Liver (tissue), 9 donors: Measurements from ENCODE around the gene EXOC6B. TPM values are rescaled to one million over a fixed set of nuclear protein-coding genes. Genes with fewer than 3 reads are reported as not detected.

Experiments
- DNase-seq: peaks from one replicate; pipeline ENCODE4 v3.0.0-alpha.2; 2017; ENCODE audit warnings: low spot score
- H3K27ac ChIP-seq, 2 donors: one replicate each; pipeline ENCODE4 v1.7.0; 2013; ENCODE audit warnings: inconsistent platforms in 2 of 2, low read length in 2 of 2, control low read depth in 1 of 2, low read depth in 1 of 2, mild to moderate bottlenecking in 1 of 2
- H3K27me3 ChIP-seq, 4 donors: one replicate each; pipeline versions ENCODE4 v1.6.1 to v1.7.0; 2013; ENCODE audit warnings: low read length in 3 of 4, inconsistent platforms in 1 of 4, mild to moderate bottlenecking in 1 of 4, moderate library complexity in 1 of 4; ENCODE audit not compliant: control insufficient read depth in 4 of 4, insufficient read depth in 4 of 4
- H3K36me3 ChIP-seq, 4 donors: one replicate each; pipeline versions ENCODE4 v1.6.1 to v1.7.0; 2013; ENCODE audit warnings: low read length in 3 of 4, mild to moderate bottlenecking in 3 of 4, low read depth in 1 of 4, moderate library complexity in 1 of 4; ENCODE audit not compliant: control insufficient read depth in 4 of 4, insufficient read depth in 3 of 4
- H3K4me1 ChIP-seq, 4 donors: one replicate each; pipeline versions ENCODE4 v1.6.1 to v1.7.0; 2013; ENCODE audit warnings: low read length in 3 of 4, mild to moderate bottlenecking in 3 of 4, moderate library complexity in 1 of 4; ENCODE audit not compliant: control insufficient read depth in 4 of 4, insufficient read depth in 4 of 4
- H3K4me3 ChIP-seq, 3 donors: one replicate each; pipeline versions ENCODE4 v1.6.1 to v1.7.0; 2013; ENCODE audit warnings: low read length in 3 of 3, control low read depth in 1 of 3, low read depth in 1 of 3, mild to moderate bottlenecking in 1 of 3
- H3K9ac ChIP-seq, 2 donors: one replicate each; pipeline ENCODE4 v1.7.0; 2013; ENCODE audit warnings: low read length in 2 of 2, mild to moderate bottlenecking in 2 of 2, moderate library complexity in 2 of 2, control low read depth in 1 of 2, low read depth in 1 of 2
- H3K9me3 ChIP-seq, 4 donors: one replicate each; pipeline versions ENCODE4 v1.6.1 to v1.7.0; 2013; ENCODE audit warnings: low read length in 3 of 4; ENCODE audit not compliant: control insufficient read depth in 4 of 4
- CTCF ChIP-seq: fragments of 150-350 bp; IDR thresholded peaks from 2 replicates; pipeline ENCODE4 v1.5.1; 2017; ENCODE audit warnings: improper control_type of control experiment, low read depth, low read length; ENCODE audit not compliant: missing input control
- EGR1 ChIP-seq, 2 donors: IDR thresholded peaks; 2 replicates each; pipeline ENCODE4 v1.6.1; 2016 to 2018; ENCODE audit warnings: antibody characterized with exemption in 2 of 2, low read depth in 2 of 2
- FOXA2 ChIP-seq: IDR thresholded peaks from 2 replicates; pipeline ENCODE4 v1.6.1; 2016; ENCODE audit warnings: antibody characterized with exemption
- GABPA ChIP-seq, 2 donors: IDR thresholded peaks in 1 of 2; conservative IDR thresholded peaks in 1 of 2; 2 replicates each; pipeline ENCODE4 v1.6.1; 2016; ENCODE audit warnings: antibody characterized with exemption in 2 of 2, mild to moderate bottlenecking in 1 of 2, moderate library complexity in 1 of 2
- HNF4A ChIP-seq, 2 donors: conservative IDR thresholded peaks; 2 replicates each; pipeline ENCODE4 v1.6.1; 2016; ENCODE audit warnings: antibody characterized with exemption in 2 of 2, mild to moderate bottlenecking in 2 of 2
- HNF4G ChIP-seq: IDR thresholded peaks from 2 replicates; pipeline ENCODE4 v1.6.1; 2016; ENCODE audit warnings: antibody characterized with exemption
- JUND ChIP-seq, 2 donors: IDR thresholded peaks; 2 replicates each; pipeline ENCODE4 v1.6.1; 2016; ENCODE audit warnings: antibody characterized with exemption in 2 of 2
- MAX ChIP-seq: IDR thresholded peaks from 2 replicates; pipeline ENCODE4 v1.6.1; 2016; ENCODE audit warnings: antibody characterized with exemption
- RAD21 ChIP-seq, 2 donors: IDR thresholded peaks; 2 replicates each; pipeline ENCODE4 v1.6.1; 2016; ENCODE audit warnings: antibody characterized with exemption in 2 of 2, mild to moderate bottlenecking in 2 of 2
- REST ChIP-seq: IDR thresholded peaks from 2 replicates; pipeline ENCODE4 v1.6.1; 2016; ENCODE audit warnings: antibody characterized with exemption, mild to moderate bottlenecking
- RXRA ChIP-seq, 2 donors: IDR thresholded peaks; 2 replicates each; pipeline ENCODE4 v1.6.1; 2017 to 2018; ENCODE audit warnings: antibody characterized with exemption in 2 of 2, mild to moderate bottlenecking in 1 of 2
- SP1 ChIP-seq: IDR thresholded peaks from 2 replicates; pipeline ENCODE4 v1.6.1; 2018; ENCODE audit warnings: antibody characterized with exemption, mild to moderate bottlenecking
- YY1 ChIP-seq: IDR thresholded peaks from 2 replicates; pipeline ENCODE4 v1.6.1; 2016; ENCODE audit warnings: antibody characterized with exemption, mild to moderate bottlenecking
- WGBS: extraction: QIAGEN DNeasy Blood & Tissue Kit; methylation state at CpG from one replicate; pipeline ENCODE4 v1.1.7; 2013; 5-methylcytosine and 5-hydroxymethylcytosine counted together
- polyA plus RNA-seq, 2 donors: library from polyadenylated mRNA; stranded (reverse) in 1 of 2; unstranded in 1 of 2; fragments of 200-250 nt in 1 of 2; fragments of >200 nt in 1 of 2; fragmentation: Nextera tagmentation in 1 of 2; extraction: Ambion mirVana in 1 of 2; gene quantifications; one replicate each; pipeline versions ENCODE4 v1.2.1 to v1.2.3, GENCODE V29; 2013 to 2015
- total RNA-seq, 2 donors: library from RNA; depleted of rRNA; stranded (reverse); fragments of >200 nt; gene quantifications; one replicate each; pipeline ENCODE4 v1.2.3, GENCODE V29; 2014
- TF ChIP-seq, protein P1 (sequence below): IDR thresholded peaks from 2 replicates; pipeline ENCODE4 v1.6.1; 2016; ENCODE audit warnings: antibody characterized with exemption
- donor health status: healthy.
- donor health status: healthy.
- donor health status: healthy.
- donor health status: healthy.
- donor health status: healthy.

The EXOC6B gene
- total and polyA plus RNA-seq, 4 donors = 1.7 to 9.5 (median 5.5) TPM

DNA sequence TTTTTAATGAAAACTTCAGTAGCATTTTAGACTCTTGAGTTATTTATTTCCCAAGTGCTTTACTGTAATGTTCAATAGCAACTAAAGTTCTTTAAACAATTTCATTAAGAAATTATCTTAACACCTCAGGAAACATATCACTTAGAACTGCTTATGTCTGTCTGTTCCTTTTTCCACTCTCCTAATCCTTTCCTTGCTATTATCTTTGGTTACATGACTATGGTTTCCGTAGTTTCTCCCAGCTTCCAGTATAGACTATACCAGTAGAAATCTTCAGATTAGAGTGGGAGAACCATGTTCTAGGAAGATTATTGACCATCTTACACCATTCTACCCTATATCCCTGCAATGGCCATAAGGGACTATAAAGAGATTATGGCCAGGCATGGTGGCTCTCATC, 280.0 kb downstream of the EXOC6B start:
- H3K27me3 ChIP-seq = no peaks in the 10 kb centered on the region
- no peak overlapping the region for H3K4me3 ChIP-seq
- no peaks in the 10 kb centered on the region for H3K9me3 ChIP-seq
- H3K36me3 ChIP-seq = no peaks in the 10 kb centered on the region
- WGBS = 88% methylated on average over 1 of the region's 1 CpG
- no peak overlapping the region for H3K9ac ChIP-seq
- no peak for TF ChIP-seq JUND (IDR thresholded peaks at IDR 0.05)
- TF ChIP-seq EGR1 (IDR thresholded peaks at IDR 0.05; ENCODE audit: low read depth in 2 of 2) = no peak
- H3K27ac ChIP-seq = no peak overlapping the region
- DNase-seq = no peak
- H3K4me1 ChIP-seq = peaks cover 0 to 5% (median 4%) of the 10 kb centered on the region in 4 donors

DNA sequence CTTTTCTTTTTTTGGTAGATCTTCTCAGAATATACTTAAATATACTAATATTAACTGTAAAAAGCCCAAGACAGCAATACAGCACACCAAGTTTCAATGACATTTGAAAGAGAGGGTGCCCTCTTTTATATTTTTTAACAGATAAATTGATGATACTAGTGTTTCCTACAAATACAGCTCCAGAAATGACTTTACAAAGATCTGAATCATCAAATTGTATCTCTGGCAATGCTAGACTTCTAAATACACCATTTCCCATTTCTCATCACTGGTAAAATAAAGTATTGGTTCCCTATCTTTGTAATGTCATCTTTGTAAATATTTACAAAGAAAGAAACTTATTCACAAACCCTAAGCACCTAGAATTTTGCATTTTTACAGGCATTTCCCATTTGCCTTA, 281.3 kb downstream of the EXOC6B start:
- Histone ChIP-seq H3K4me3 (no peak overlapping the region), H3K27ac (no peak overlapping the region), H3K9me3 (no peaks in the 10 kb centered on the region), H3K36me3 (no peaks in the 10 kb centered on the region), H3K9ac (no peak overlapping the region), H3K4me1 (peaks cover 0 to 5% (median 4%) of the 10 kb centered on the region in 4 donors), H3K27me3 (no peaks in the 10 kb centered on the region)
- DNase-seq = no peak
- no peak for TF ChIP-seq HNF4G
- TF ChIP-seq FOXA2 = no peak
- no peak for TF ChIP-seq SP1
- TF ChIP-seq RXRA (IDR thresholded peaks at IDR 0.05) = no peak

DNA sequence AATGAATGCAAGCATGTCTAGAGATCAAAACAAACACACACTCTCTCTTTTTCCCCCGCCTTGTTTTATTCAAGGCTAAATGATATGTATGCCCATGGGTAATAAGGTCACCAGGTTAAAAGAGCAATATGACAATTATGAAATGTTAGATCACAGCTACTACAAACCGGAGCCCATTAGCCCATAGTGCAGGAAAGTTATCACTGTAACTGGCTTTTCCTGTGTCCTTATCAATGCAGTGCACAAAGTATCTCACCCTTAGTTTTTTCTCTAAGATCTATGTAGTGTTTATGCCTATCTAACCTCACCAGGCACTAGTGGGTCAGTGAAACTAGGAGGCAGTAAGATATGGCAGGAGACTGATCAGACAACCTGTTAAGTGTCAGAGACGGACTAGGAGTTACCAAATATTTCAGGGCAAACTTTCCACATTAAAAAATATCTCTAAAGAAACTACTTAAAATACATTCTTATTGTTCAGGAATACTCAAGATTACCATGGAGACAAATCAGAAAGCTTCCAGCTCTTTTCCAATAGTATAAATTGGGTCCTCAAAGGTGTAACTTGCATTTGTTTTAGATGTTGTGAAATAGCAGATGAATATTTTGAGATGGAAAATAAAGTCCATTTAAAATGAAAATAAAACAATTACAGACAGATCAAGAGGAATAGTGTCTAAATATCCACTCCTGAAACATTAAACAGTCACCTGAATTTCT, 282.2 kb downstream of the EXOC6B start:
- Histone ChIP-seq H3K36me3 (no peaks in the 10 kb centered on the region), H3K4me3 (no peak overlapping the region)

GRCh38 chr2:72539071-72539552, 286.7 kb downstream of the EXOC6B start:
- TF ChIP-seq CTCF = no peak
- TF ChIP-seq GABPA (IDR thresholded peaks at IDR 0.05 in 1 of 2, conservative IDR thresholded peaks at IDR 0.05 in 1 of 2) = no peak
- no peak for TF ChIP-seq HNF4G
- TF ChIP-seq YY1 = no peak
- TF ChIP-seq RAD21 (IDR thresholded peaks at IDR 0.05) = no peak
- TF ChIP-seq FOXA2 = no peak
- TF ChIP-seq, protein P1, sequence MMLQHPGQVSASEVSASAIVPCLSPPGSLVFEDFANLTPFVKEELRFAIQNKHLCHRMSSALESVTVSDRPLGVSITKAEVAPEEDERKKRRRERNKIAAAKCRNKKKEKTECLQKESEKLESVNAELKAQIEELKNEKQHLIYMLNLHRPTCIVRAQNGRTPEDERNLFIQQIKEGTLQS = no peak
- TF ChIP-seq REST = no peak
- no peak for TF ChIP-seq HNF4A (conservative IDR thresholded peaks at IDR 0.05)
- H3K9me3 ChIP-seq = no peaks in the 10 kb centered on the region
- DNase-seq = no peak

More for the DNA sequence above, 282.2 kb downstream of the EXOC6B start:
- Histone ChIP-seq H3K9me3 (no peaks in the 10 kb centered on the region), H3K9ac (no peak overlapping the region), H3K27me3 (no peaks in the 10 kb centered on the region), H3K4me1 (peaks cover 0 to 5% (median 4%) of the 10 kb centered on the region in 4 donors), H3K27ac (no peak overlapping the region)
- no peak for DNase-seq
- TF ChIP-seq RXRA (IDR thresholded peaks at IDR 0.05) (no peak), MAX (no peak)
- TF ChIP-seq, protein P1 = no peak
- 80% methylated on average over 3 of the region's 3 CpGs for WGBS

More at GRCh38 chr2:72539071-72539552, 286.7 kb downstream of the EXOC6B start:
- no peak overlapping the region for H3K9ac ChIP-seq
- WGBS = 75% methylated on average over 2 of the region's 2 CpGs
- no peaks in the 10 kb centered on the region for H3K27me3 ChIP-seq
- no peaks in the 10 kb centered on the region for H3K36me3 ChIP-seq
- no peaks in the 10 kb centered on the region for H3K4me1 ChIP-seq
- no peak overlapping the region for H3K4me3 ChIP-seq
- H3K27ac ChIP-seq = no peak overlapping the region
